Stimulated activated CD4-positive, alpha-beta T cell treated with anti-CD3 and anti-CD28 coated beads, Interleukin-1b, Interleukin-23, amount 100 ng/mL, for 48 hours (primary cell): ENCODE measurements around the gene TSPAN4.

Experiments
- DNase-seq: peaks from one replicate; pipeline ENCODE4 v3.0.0-alpha.2; 2020

The TSPAN4 gene

DNA sequence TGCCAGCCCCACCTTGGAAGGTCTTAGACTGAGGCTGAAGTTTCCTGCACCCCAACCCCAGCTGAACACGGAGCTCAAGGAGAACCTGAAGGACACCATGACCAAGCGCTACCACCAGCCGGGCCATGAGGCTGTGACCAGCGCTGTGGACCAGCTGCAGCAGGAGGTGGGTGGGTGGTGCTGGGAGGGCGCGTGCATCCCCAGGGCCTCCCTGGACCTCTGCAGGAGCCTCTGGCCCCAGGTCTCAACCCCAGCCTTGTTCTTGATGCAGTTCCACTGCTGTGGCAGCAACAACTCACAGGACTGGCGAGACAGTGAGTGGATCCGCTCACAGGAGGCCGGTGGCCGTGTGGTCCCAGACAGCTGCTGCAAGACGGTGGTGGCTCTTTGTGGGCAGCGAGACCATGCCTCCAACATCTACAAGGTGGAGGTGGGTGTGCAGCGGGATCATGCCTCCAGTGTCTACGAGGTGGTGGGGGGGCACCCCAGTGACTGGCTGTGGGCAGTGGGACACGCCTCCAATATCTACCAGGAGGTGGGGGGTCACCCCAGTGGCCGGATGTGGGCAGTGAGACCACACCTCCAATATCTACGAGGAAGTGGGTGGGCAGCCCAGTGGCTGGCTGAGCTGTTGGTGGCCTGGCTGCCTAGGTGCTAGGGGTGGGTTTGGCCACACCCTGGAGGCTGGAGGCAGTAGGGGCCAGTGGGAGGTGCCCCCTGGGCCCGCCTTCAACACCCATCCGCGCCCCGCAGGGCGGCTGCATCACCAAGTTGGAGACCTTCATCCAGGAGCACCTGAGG, 5.3 kb upstream of the TSPAN4 start:
- no peak for DNase-seq

DNA sequence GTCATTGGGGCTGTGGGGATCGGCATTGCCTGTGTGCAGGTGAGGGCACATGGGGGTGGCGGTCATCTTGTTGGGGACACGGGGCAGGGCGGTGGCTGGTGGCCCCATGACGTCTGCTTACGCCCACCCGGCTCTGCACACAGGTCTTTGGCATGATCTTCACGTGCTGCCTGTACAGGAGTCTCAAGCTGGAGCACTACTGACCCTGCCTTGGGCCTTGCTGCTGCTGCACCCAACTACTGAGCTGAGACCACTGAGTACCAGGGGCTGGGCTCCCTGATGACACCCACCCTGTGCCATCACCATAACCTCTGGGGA, 4.7 kb upstream of the TSPAN4 start:
- no peak for DNase-seq

DNA sequence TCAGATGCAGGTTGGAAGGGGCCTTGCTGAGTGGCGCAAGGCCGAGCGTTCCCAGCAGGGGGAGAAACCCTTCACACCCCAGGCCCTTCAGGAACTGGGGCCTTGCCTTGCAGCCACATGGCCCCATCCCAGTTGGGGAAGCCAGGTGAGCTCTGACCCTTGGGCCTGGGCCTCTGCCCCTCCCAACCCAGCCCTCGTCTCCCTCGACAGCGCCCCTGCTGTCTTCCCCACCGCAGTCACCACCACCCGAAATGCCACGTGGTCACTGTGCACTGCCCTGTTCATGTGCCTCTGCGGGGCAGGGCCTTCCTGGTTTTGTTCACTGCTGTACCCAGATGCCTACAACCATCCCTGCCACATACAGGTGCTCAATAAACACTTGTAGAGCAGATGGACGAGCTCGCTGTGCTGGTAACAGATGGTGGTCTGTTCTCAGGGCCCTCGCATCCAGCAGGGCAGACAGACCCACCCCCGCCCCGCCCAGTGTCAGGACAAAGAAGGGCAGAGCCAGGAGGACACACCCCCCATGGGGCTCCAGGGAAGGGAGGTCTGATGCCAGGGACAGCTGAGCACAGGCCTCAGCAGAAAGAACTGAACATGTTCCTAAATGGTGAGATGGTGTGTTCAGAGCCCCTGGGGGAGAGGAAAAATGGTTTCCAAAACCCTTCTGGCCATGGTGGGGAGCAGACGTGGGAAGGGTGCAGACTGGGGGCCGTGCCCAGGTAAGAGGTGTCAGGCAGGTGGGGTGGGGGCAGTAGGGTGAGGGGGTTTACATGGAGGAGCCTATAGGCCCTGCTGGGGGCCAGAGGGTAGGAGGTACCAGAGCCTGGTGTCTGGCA, 4.0 kb upstream of the TSPAN4 start:
- DNase-seq, result no peak

DNA sequence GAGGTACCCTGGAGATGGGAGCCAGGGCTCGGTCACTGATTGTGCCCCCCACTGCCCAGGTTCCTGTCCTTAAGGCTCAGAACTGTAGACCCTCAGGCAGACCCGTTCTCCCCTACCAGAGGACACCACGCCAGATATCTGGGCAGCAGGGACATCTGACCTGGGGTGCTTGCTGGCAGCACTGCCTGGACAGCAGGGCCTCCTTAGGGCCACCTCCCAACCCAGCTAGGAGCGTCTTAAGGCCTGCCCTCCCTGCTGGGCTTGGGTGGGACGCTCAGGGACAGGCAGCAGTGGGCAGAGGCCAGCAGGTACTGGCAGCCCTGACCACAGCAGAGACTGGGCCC, 3.4 kb upstream of the TSPAN4 start:
- no peak for DNase-seq

DNA sequence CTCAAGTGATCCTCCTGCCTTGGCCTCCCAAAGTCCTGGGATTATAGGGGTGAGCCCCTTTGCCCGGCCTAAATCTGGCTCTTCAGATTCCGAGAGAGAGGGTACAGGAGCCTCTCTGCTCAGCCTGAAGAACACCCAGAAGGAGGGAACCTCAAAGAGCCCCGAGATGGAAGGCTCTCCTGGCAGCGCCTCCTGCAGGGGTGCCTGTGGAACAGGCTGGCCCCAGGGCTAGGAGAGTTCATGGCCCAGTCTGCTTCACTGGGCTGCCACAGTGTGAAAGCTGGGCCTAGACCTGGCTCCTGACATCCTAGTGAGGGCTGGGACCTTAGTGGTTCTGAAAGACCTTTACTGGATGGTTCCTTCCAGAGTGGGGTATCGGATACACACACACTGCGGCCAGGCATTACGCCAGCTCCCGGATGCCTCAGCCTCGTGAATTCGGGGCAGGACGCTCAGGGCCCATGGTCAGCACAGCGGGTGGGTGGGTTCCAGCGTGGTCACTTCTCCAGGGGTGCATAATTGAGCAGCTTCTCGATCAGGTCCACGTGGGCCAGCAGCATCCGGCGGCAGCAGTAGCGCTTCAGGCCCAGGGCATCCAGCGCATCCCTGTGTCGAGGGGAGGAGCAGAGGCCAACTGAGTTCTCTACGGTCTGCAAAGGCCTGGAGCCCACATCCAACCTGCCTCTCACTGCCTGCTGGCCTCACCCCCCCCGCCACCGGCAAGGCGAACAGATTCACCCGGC, 2.6 kb upstream of the TSPAN4 start:
- no peak for DNase-seq

DNA sequence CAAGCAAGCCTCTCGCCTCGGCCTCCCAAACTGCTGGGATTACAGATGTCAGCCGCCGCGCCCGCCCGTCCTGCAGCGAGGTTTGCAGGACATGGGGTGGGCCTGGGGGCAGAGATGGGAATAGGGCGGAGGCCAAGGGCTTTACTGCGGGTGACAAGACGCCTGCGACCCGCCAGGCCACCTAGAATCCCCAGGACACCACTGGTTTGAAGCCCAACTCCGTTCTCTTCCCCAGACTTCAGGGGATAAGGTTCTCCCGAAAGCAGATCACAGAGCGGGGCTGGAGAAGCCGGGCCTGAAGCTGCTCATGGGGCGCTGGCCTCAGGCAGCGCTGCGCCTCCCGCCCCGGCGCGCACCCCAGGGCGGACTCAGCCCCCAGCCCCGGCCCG, 677 bp upstream of the TSPAN4 start:
- no peak for DNase-seq

DNA sequence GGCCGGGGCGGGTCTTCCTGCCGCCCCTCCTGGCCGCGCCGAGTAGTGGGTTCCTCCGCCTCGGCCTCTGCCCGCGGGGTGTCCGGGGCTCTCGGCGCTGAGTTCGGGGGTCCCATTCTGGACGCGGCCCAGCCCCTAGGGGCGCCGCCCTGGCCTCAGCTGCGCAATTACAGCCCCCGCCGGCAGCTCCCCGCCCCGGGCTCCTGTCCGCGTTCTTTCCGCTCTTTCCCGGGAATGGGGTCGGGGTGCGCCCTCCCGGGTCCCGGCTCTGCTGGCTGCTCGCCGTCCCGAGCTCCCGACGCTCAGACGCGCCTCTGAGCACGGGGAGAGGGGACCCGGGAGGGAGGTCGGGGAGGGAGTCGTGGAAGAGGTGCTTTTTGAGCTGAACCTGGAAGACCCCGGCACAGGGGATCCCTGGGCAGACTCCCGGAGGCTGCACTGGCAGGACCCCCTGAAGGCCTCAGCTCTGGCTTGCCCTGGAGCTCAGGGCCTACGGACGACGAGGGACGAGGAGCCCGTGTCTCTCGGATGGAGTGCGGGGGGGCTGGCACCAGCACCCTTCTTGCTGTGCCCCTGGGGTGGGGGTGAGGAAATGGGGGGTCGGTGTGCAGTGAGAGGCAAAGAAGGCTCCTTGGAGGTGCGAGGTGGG, 558 bp downstream of the TSPAN4 start:
- DNase-seq, result no peak

DNA sequence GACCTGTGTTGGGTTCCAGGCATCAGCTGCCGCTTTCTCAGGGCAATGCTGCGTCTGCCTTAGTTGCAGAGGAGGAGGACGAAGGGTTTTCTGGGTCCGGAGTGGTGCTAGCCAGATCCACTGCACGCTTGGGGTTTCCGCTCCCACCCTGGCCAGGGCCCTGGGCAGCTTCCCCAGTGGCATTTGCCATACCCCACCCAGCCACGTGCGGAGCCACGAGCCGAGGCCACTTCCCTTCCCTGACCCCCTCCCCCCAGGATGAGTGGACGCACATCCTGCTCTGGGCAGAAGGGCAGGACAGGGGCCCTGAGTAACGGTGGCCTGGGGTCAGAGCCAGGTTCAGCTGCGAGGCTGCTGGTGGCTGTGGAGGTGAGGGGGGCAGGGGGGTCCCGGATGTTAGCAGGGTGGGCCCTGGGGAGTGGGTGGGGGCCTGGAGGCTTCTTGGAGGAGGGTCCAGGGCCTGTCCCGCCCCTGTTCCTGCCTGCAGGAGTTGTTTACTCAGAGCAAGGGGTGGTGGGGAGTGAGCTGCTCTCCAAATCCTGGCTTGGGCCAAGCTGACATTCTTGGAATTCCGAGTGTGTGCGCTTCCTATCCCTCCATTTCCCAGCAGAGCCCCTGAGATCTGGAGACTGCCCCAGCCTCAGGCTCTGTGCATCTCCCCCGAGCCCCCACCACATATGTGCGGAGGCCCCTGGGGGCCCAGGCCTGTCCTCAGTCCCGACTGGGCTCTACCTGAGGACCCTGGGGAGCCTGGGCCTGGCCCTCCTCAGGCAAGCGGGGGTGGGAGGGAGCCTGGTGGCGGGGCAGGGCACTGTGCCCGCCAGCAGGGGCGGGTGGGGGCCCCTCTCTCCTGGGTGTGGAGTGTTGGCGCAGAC, 1.4 kb downstream of the TSPAN4 start:
- DNase-seq, result no peak

DNA sequence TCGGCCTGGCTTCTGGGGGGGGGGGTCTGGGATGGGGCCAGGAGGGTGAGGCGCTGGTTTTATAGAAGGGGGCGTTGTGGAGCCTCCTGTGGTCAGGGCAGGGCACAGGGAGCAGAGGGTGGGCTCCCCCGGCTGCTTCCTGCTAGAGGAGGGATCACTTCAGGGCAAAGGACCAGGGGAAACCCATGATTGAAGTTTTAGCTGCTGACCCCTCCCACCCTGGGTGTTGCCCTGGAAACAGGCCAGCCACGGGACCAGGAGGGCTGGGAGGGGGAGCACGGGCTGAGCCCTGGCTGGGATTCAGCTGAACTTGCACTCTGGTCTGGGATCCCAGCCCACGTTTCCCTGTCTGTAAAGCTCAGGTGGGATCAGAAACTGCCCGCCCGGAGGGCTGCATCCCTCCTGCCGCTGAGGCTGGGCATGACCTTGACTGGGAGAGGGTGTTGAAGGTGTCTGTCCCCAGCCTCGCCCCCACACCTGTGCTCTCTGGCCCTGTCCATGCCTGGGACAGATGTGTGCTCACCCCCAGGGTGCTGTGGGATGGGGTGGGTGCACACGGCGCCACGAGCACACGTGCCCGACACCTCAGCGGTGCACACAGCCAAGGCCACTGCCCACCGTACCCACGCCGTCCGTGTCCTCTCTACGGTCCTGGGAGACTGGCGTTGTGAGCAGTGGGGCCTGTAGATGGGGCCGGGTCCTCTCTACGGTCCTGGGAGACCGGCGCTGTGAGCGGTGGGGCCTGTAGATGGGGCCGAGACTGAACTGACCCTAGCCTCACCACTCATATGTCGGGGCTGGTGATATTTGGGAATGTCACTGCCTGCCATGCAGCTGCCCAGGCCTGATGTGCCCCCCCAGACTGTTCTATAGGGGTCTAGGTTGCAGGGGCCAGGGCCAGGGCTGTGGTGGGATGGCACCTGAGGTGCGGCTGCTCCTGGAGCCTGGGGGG, 2.3 kb downstream of the TSPAN4 start:
- no peak for DNase-seq

DNA sequence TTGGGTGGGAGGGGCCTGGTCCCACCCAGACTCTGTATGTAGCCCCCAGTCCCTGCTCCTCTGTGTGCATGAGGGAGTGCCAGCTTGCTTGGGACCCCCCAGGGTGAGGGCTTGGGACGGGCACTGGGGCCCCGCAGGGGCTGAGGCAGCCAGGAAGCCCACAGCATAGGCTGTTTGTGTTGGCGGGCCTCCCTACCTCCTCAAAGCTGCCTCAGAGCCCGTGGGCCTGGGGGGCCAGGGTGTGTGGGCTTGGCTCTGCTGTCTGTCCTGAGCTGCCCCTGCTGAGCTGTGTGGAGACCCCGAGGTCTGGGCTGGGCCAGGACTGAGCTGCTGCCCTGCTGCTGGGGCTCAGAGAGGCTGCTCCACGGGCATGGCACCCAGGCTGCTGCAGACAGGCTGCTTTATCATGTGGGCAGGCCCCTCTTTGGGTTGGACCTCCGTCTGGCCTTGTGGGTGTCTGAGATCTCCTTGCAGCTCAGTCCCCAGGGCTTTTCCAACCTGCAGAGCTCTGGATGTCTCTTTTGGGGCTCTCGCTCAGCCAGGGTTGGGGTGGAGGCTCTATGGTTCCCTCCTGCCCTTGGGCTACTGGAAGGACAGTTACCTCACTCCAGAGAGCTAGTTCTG, 3.3 kb downstream of the TSPAN4 start:
- DNase-seq, result no peak

DNA sequence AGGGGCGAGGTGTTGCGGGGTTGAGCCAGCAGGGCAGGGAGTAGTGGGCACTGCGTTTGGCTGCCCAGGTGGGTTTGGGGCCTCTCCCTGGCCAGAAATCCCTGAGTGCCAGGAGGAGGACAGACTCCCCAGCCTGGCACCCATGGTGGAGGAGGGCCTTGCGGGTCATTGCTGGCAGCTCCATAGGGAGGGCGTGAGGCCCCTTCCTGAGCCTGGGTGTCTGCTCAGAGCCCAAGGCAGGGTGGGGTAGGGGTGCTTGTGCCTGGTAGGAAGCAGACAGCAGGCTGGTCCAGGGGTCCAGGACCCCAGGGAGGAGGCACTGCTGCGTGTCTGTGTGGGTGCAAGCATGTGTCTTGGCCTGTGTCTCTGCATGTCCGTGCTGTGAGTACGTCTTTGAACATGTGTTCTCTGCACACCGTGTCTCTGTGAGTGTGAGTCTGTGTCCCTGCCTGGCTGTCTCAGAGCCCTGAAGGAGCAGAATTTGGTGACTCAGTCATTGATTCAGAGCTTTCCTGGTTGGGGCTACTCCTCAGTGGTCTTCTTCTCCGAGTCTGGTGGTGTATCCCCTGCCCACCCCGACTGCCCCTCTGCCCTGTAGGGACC, 3.9 kb downstream of the TSPAN4 start:
- DNase-seq, result no peak

DNA sequence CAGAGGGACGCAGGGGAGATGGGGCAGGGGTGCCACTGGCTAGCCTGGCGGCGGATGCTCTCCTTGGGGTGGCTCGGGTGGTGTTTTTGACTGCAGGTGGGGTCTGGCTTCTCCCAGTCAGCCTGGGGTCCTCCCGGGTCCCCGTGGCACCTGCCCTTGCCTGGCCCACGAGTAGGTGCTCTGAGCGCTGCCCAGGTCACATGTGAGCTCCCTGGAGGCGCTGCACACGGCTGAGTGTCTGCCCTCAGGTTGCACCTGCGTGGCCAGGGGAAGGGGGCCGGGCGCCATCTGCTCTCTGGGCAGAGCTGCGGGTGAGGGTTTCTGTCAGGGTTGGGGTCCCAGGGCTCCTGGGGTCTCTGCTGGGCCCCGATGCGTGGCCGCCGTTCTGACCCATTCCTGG, 5.2 kb downstream of the TSPAN4 start:
- no peak for DNase-seq

DNA sequence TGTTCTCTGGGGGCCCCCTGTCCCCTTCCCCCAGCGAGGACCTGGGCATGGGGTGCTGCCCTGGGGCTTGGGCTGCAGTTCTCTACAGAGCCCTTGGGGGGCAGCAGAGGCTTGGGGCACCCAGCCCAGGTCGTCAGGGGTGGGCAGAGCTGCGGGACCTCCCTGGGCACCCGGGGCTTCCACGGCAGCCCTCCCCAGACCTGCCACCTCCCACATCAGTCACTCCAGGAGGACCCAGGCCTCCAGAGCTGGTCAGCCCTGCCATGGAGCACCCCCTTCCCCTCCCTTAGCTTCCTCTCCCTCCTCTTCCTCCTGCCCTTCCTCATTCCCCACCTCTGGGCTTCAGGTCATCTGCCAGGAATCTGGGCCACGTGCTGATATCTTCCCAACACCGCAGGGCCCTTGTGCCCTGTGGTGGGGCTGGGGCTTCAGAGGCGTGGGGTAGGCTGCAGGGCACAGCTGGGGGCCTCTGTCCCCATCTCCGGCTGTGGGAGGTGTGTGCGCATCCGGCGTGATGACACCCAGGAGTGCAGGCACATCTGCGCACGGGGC, 5.8 kb downstream of the TSPAN4 start:
- DNase-seq, result peak; percentile 60

DNA sequence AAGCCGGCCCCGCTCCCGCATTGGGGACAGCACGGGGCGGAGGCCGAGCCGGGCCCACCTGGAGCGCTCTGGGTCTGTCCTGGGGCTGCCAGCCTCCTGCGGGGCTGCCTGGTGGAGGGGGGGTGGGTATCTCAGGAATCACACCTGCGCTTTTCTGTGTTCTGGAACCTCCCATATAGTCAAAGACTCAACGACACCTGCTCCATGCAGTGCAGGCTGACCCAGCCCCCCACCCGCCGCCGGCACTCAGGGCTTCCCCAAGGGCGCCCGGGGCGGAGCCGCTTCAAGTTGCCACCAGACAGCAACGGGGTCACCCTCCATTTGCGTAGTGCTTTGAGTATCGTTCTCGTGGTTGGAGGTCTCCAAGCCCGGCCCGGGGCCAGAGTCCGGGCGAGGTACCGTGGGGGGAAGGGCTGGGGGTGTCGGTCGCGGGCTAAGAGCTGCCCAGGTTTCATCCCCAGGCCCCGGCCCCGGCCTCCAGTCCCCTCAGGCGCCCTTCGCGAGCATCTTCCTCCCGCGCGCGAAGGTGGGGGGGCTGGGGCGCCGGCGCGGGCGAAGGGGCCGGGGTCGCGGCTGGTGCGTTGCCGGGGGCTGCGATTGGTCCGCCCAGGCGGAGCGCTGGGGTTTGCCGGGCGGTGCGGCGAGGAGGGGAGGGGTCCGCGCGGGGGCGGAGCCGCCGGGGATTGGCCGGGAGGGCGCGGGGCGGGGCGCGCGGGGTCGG, 6.6 kb downstream of the TSPAN4 start:
- no peak for DNase-seq

DNA sequence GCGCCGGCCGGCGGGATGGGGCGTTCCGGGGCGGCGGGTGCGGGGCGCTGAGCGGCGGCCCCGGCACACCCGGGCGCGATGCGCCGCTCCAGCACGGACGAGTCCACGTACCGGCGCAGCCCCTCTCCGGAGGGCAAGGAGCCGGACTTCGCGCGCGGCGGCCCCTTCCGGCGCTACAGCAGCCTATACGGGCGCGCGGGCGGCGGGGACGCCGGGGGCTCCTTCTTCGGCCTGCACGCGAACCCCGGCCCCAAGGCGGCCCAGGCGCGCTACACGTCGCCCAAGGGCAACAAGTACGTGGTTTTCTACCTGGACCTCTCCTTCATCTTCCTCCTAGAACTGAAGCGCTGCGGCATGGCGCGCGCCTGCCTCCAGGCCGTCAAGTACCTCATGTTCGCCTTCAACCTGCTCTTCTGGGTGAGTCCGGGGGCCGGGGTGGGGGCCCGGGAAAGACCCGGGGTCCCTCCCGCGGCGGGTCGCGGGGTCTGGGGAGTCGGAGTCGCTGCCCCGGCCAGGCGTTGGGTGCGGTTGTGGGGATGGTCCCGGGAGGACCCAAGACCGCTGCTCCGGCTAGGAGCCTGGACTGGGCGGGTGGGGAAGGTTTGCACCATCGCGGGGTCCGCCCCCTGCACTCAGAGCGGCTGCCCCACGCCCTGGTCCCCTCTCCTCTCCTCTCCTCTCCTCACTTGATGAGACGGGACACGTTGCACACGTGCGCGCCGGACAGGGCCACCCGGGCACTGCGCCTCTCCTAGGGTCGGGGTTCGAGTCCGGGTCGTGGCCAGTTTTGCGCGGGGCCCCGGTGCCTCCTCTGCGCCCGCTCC, 7.5 kb downstream of the TSPAN4 start:
- no peak for DNase-seq

DNA sequence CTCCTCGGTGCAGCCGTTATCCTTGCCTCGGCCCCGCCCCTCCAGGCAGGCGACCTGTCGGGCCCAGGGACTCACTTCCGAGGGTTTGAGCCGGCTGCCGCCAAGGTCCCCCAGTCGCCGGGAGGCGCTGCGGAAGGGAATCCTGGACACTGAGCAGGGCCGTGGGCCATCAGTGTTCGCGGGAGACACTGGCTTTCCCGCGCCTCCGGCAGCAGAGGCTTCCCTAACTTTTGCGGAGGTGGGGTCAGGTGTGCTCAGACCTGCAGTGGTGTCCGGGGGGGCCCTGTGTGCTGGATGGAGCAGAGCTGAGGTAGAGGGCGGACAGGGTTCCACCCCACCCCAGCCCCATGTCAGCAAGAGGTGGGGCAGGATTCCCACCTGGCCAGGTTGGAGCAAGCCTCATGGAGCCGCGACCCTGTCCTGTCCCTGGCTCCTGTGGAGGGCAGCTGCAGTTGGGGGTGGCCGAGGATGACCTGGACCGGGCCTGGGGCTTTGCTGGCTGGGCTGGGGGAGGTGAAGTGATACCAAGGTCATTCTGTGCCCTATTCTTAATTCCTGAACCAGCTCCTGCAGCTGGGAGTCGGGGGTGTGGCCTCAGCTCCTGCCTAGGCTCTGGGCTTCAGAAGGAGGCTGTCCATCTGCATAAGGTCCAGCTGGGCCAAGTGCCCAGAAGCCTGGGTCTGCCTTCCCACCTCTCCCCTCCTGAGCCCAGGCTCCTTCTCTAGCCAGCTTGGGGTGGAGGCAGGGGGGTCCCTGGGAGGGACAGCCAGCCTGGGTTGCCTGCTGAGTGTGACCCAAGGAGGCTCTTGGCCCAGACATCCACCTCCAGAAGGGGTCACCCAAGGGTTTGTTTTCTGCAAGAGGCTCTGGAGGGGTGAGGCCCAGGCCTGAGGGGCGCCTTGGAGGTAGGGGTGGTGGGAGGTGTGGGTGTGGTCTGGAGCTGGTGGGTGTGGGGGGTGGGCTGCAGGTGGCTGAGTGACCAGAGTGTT, 8.4 kb downstream of the TSPAN4 start:
- DNase-seq, result no peak

DNA sequence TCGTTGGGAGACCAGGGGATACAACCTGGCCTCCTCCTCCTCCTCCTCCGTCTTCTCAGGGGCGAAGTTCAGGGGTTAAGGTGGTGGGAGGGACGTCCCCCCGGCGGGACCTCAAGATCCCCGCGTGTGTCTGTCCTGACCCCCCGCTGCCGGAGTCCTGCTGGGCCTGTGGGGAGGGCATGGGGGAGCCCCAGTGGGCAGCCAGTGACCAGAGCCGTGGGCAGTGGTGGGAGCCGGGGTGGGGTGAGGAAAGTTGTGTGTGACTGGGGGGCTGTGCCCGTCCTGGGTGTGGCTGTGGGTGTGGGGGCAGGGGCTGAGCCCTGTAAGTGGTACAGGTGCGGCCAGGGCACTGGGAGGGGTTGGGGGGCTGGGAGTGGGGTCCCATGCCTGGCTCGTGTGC, 10.1 kb downstream of the TSPAN4 start:
- DNase-seq, result no peak
